ENCODE measurements around the gene LAMB4. TPM values are rescaled to one million over a fixed set of nuclear protein-coding genes. Genes with fewer than 3 reads are reported as not detected.

LAMB4 gene
- total RNA-seq, 6 experiments from 2014 or later = not detected

- H3K27ac ChIP-seq = no peak overlapping the region
- no peaks in the 10 kb centered on the region for H3K9me3 ChIP-seq
- H3K36me3 ChIP-seq = no peaks in the 10 kb centered on the region
- ATAC-seq (no peak), DNase-seq (no peak)
- H3K27me3 ChIP-seq = no peaks in the 10 kb centered on the region
- TF ChIP-seq CTCF (IDR thresholded peaks at IDR 0.05) (no peak), POLR2A (IDR thresholded peaks at IDR 0.05) (no peak)
- H3K4me1 ChIP-seq = no peaks in the 10 kb centered on the region
- intact Hi-C loops (cut with DNase I) = no loop called here
- no peak overlapping the region for H3K4me3 ChIP-seq
Observed at GRCh38 chr7:108122181-108122580, 8.0 kb downstream of the LAMB4 start.

GRCh38 chr7:108120933-108121332 lies 9.2 kb downstream of the LAMB4 start:
- WGBS (ENCODE audit: insufficient coverage, low coverage, low lambda C conversion rate, missing lambda C conversion rate) = 52% methylated on average over 3 of the region's 3 CpGs
- intact Hi-C loops (cut with DNase I) = no loop called here
- no peaks in the 10 kb centered on the region for H3K36me3 ChIP-seq
- H3K27ac ChIP-seq = no peak overlapping the region
- ATAC-seq (no peak), DNase-seq (no peak)
- H3K4me3 ChIP-seq = no peak overlapping the region
- no peaks in the 10 kb centered on the region for H3K9me3 ChIP-seq
- H3K4me1 ChIP-seq = no peaks in the 10 kb centered on the region
- TF ChIP-seq POLR2A (IDR thresholded peaks at IDR 0.05) (no peak), CTCF (IDR thresholded peaks at IDR 0.05) (no peak)
- no peaks in the 10 kb centered on the region for H3K27me3 ChIP-seq

GRCh38 chr7:108120196-108120595 lies 10.0 kb downstream of the LAMB4 start:
- no peak overlapping the region for H3K27ac ChIP-seq
- ATAC-seq = no peak
- H3K27me3 ChIP-seq = no peaks in the 10 kb centered on the region
- H3K9me3 ChIP-seq = no peaks in the 10 kb centered on the region
- TF ChIP-seq CTCF (IDR thresholded peaks at IDR 0.05) (no peak), POLR2A (IDR thresholded peaks at IDR 0.05) (no peak)
- intact Hi-C loops (cut with DNase I) = no loop called here
- H3K4me3 ChIP-seq = no peak overlapping the region
- WGBS (ENCODE audit: insufficient coverage, low coverage, low lambda C conversion rate, missing lambda C conversion rate) = 65% methylated on average over 3 of the region's 3 CpGs
- no peaks in the 10 kb centered on the region for H3K36me3 ChIP-seq
- no peaks in the 10 kb centered on the region for H3K4me1 ChIP-seq
- DNase-seq = no peak

GRCh38 chr7:108118959-108119358 lies 11.2 kb downstream of the LAMB4 start:
- Histone ChIP-seq H3K9me3 (no peaks in the 10 kb centered on the region), H3K27me3 (no peaks in the 10 kb centered on the region), H3K4me3 (no peak overlapping the region), H3K27ac (no peak overlapping the region), H3K4me1 (no peaks in the 10 kb centered on the region), H3K36me3 (no peaks in the 10 kb centered on the region)
- TF ChIP-seq CTCF (IDR thresholded peaks at IDR 0.05) (no peak), POLR2A (IDR thresholded peaks at IDR 0.05) (no peak)
- DNase-seq = no peak
- 90% methylated on average over 2 of the region's 2 CpGs for WGBS (ENCODE audit: insufficient coverage, low coverage, low lambda C conversion rate, missing lambda C conversion rate)
- no peak for ATAC-seq
- intact Hi-C loops (cut with DNase I) = no loop called here
